A549 treated with AZD9567 at 1 μM for 4 hours (cell line): ENCODE data around the gene ANGPTL5. TPM values are rescaled to one million over a fixed set of nuclear protein-coding genes. Genes with fewer than 3 reads are reported as not detected.

Source experiments
- total RNA-seq: library from RNA; stranded (reverse); fragments of 200-300 nt; extraction: Qiagen RNA extraction; gene quantifications from 5 replicates; pipeline ENCODE4 v1.2.3, GENCODE V29; 2022; ENCODE audit not compliant: insufficient read depth

The ANGPTL5 gene
- 0.06 to 0.09 TPM (median 0.08 TPM) in 4 of 5 replicates, not detected in the other for total RNA-seq

DNA sequence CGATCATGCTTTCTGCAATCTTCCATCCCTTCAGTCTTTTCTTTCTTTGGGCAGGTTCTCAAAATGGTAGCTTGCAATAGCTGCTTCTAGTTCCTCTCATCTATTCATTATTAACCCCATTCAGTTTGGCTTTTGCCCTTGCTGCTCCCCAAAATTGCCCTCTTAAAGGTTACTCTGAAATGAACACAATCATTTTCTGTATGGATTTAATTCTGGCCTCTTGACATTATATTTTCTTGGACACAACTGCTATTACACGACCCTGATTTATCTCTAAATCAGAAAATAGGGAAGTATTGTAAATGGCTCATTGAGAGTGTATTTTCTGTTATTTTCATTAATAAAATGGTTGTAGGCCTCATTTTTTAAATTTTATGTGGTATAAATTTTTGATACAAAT lies at the start of gene ANGPTL5:
Gene ANGPTL5 (minus strand): TSS at position 101 of the 400 bp plus-strand sequence. CDS start 8,613 bp downstream, outside the sequence.

DNA sequence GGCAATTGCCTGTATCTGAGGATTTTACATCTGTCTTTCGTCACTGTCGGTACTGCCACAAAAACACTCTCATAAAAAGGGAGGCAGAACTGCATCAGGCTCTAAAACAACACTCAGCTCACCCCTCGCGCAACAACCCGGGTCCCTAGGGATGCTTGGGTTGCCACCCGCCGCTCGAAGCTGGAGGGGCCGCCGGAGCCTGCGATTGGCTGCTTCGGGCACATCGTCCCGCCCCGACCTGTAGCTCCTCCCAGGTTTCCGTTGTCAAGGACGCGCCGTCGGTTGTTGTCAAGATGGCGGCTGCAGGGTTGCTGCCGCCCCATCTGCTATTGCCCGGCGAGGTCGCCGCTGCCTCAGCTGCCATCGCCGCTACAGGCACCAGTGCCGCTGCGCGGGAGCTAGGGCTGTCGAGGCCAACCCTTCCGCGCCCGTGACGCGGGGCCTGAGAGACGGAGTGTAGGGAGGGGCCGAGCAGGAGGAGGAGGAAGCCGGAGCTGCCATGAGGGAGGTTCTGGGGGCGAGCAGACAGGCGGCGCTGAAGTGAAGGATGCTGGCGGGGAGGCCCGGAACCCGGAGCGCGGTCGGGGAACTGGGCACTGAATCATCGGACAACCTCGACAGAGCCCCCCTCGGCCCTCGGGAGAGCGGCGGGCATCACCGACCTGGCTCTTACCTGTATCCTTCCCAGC lies 1.4 kb downstream of the ANGPTL5 start, which contains the start of gene CEP126:
Gene CEP126 (plus strand): TSS at position 273 of the 689 bp plus-strand sequence. CDS start 275 bp downstream, at position 548.

Other genes with a start within 250 kb of the ANGPTL5 start
- 1.7 to 2.8 TPM (median 2.5 TPM) in 5 replicates for gene CEP126, start 1.5 kb downstream of the ANGPTL5 start, total RNA-seq
- 5.5 to 22.0 TPM (median 5.9 TPM) in 5 replicates for gene CFAP300, start 130.9 kb upstream of the ANGPTL5 start, total RNA-seq
- 51.7 to 67.0 TPM (median 62.7 TPM) in 5 replicates for gene YAP1, start 193.9 kb upstream of the ANGPTL5 start, total RNA-seq